SK-N-SH (cell line): ENCODE measurements around the gene NECTIN1.
A peak's percentile ranks its signal among the peaks of the same experiment; 100 is the strongest.

ENCODE experiments used
- CTCF ChIP-seq: fragments of 200-600 bp; sonication (generic); IDR thresholded peaks from 2 replicates; pipeline ENCODE4 v1.6.1; 2017; ENCODE audit warnings: antibody characterized with exemption, mild to moderate bottlenecking, moderate library complexity
- ELF1 ChIP-seq: IDR thresholded peaks from 2 replicates; pipeline ENCODE4 v1.4.0; 2012
- EZH2phosphoT487 ChIP-seq: fragments of 200-600 bp; sonication (generic); IDR thresholded peaks from 2 replicates; pipeline ENCODE4 v1.6.1; 2017; ENCODE audit warnings: low read depth, mixed run types, mild to moderate bottlenecking, antibody characterized with exemption, moderate library complexity, borderline replicate concordance
- FOXM1 ChIP-seq: IDR thresholded peaks from 2 replicates; pipeline ENCODE4 v1.4.0; 2012; ENCODE audit warnings: low read depth, mild to moderate bottlenecking
- GABPA ChIP-seq: IDR thresholded peaks from 2 replicates; pipeline ENCODE4 v1.4.0; 2012; ENCODE audit warnings: low read depth, mild to moderate bottlenecking
- IRF3 ChIP-seq: fragments of 150-350 bp; IDR thresholded peaks from 2 replicates; pipeline ENCODE4 v1.6.1; 2016; ENCODE audit warnings: mild to moderate bottlenecking, low read depth, low read length
- REST ChIP-seq: IDR thresholded peaks from 2 replicates; pipeline ENCODE4 v1.6.1; 2012; ENCODE audit warnings: mild to moderate bottlenecking, low read depth, low read length, moderate library complexity
- RFX5 ChIP-seq: IDR thresholded peaks from 2 replicates; pipeline ENCODE4 v1.6.1; 2012; ENCODE audit warnings: mild to moderate bottlenecking, improper control_type of control experiment, low read length
- SMC3 ChIP-seq: IDR thresholded peaks from 2 replicates; pipeline ENCODE4 v1.6.1; 2012; ENCODE audit warnings: low read depth, low read length, improper control_type of control experiment

- no peak for TF ChIP-seq ELF1
- no peak for TF ChIP-seq IRF3
- TF ChIP-seq SMC3 = peak; percentile 20; the same call in 1 of the 2 replicates
- no peak for TF ChIP-seq CTCF
- no peak for TF ChIP-seq REST
- TF ChIP-seq EZH2phosphoT487 = no peak
- TF ChIP-seq GABPA = no peak
- TF ChIP-seq FOXM1 = no peak
- TF ChIP-seq RFX5 = no peak
These were observed 57.9 kb downstream of the NECTIN1 start for GRCh38 chr11:119671051-119671450.
